ENCODE results near the gene ETS1.

Gene ETS1

GRCh38 chr11:128550261-128550821 lies 37.0 kb downstream of the ETS1 start:
- ChIA-PET CTCF (no interaction called here), POLR2A (ENCODE audit: low non-redundant PET) (no interaction called here)
- TF ChIP-seq CTCF (conservative IDR thresholded peaks at IDR 0.05; ENCODE audit: low read depth), result no peak
- H3K27ac ChIP-seq, result no peak overlapping the region
- no peak for DNase-seq (ENCODE audit: low spot score)

- no peak for DNase-seq (ENCODE audit: low spot score)
- ChIA-PET CTCF (no interaction called here), POLR2A (ENCODE audit: low non-redundant PET) (no interaction called here)
- no peak for TF ChIP-seq CTCF (conservative IDR thresholded peaks at IDR 0.05; ENCODE audit: low read depth)
- no peak overlapping the region for H3K27ac ChIP-seq
These were observed 38.0 kb downstream of the ETS1 start for GRCh38 chr11:128549256-128549944.

DNA sequence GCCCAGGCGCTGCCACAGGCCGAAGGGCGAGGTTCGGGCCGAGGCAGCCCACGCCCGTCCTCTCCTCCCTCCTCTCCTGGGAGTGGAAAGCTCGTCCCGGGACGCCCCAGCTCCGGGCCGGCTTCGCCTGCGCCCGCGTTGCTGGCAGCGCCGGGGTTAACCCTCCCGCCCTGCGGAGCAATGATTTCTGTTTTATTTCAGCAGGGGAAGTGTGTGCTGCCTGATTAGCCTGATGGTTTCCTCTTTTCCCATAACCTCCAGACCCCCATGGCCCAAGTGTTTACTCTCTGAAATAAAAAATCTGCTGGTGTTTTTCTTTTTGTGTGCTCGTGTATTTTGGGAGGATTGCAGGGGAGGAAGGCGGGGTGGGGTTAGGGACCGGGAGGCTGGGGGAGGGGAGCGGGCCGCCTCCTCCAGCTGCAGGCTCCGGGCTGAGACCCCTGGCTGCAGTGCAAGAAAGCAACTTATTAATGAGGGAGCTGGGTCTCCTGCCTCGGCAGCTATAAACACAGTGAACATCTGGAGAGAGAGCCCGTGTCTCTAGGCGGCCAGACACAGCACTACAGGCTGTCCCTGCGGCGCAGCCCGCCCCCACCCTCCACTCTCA lies 38.6 kb downstream of the ETS1 start:
- no peak for TF ChIP-seq CTCF (conservative IDR thresholded peaks at IDR 0.05; ENCODE audit: low read depth)
- peak overlapping the region; percentile 29; the same call in 1 of the 2 replicates for H3K27ac ChIP-seq
- DNase-seq (ENCODE audit: low spot score), result peak; percentile 36
- ChIA-PET CTCF (interaction anchor here (0.6 kb wide), 1 partner anchor 282 kb away, joined by 3 read pairs; no protein-coding TSS in a partner anchor), POLR2A (ENCODE audit: low non-redundant PET) (no interaction called here)

DNA sequence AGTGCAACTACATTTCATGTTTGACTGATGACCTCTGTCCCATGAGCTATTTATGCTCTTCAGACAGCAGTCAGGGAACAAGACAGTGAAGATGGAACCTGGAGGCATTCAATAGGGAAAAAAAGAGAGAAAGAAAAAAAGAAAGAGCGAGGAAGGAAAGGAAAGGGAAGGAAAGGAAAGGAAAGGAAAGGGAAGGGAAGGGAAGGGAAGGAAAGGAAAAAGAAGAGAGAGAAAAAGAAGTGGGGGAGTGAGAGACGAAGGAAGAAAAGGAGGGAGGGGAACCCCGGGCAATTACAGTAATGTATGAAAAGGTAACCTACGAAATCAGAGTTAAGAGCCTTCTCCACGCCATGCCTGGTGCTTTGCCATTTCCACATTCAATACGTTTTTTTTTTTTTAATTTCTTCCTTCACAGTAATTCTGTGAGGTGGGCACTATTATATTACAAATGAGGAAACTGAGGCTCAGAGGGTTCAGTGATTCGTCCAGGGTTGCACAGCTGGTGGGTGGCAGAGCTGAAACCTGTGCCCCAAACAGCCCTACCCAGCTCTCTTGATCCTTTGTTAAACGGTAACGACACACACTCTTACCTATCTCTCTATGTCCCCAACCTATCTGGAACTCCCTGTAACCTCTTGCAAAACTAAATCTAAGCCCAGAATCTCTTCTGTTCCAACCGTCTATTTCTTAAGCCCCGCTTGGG lies 39.3 kb downstream of the ETS1 start:
- no peak for TF ChIP-seq CTCF (conservative IDR thresholded peaks at IDR 0.05; ENCODE audit: low read depth)
- ChIA-PET POLR2A (ENCODE audit: low non-redundant PET) (no interaction called here), CTCF (interaction anchor here (0.6 kb wide), 1 partner anchor 283 kb away, joined by 3 read pairs; no protein-coding TSS in a partner anchor)
- H3K27ac ChIP-seq, result peak overlapping the region; percentile 29; the same call in 1 of the 2 replicates
- DNase-seq (ENCODE audit: low spot score), result peak; percentile 7

DNA sequence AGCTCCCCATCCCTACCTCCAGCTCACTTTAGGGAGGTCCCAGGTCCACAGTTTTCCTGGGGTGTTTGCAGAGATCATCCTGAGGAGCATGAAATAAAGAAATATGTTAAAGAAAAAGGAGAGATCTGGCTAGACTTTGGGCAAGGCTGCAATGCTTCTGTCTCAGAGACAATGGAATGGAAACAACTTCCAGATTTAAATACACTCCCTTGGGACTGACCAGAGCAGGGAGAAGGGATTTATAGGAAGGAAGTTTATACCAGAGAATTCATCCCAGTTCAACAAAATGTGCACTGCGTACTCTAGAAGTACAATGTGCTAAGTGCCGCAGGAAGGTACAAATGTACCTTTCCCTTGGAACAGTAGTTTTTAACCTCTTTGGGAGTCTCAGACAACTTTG lies 40.4 kb downstream of the ETS1 start:
- H3K27ac ChIP-seq, result no peak overlapping the region
- CTCF ChIA-PET, result interaction anchor here (0.6 kb wide), 1 partner anchor 279 kb away, joined by 3 read pairs; no protein-coding TSS in a partner anchor
- no peak for TF ChIP-seq CTCF (conservative IDR thresholded peaks at IDR 0.05; ENCODE audit: low read depth)
- DNase-seq (ENCODE audit: low spot score), result no peak
- POLR2A ChIA-PET (ENCODE audit: low non-redundant PET), result no interaction called here

- no peak overlapping the region for H3K27ac ChIP-seq
- POLR2A ChIA-PET (ENCODE audit: low non-redundant PET), result no interaction called here
These were observed 42.8 kb downstream of the ETS1 start for GRCh38 chr11:128544471-128545051.

More at GRCh38 chr11:128544471-128545051, 42.8 kb downstream of the ETS1 start:
- DNase-seq (ENCODE audit: low spot score), result no peak
- CTCF ChIA-PET, result interaction anchor here (0.6 to 1.2 kb wide), 4 partner anchors 10 to 533 kb away, joined by 3 to 5 read pairs (median 3); no protein-coding TSS in a partner anchor
- TF ChIP-seq CTCF (conservative IDR thresholded peaks at IDR 0.05; ENCODE audit: low read depth), result no peak
